Kidney (tissue), 14 donors: Measurements from ENCODE around the gene BAZ2A. TPM values are rescaled to one million over a fixed set of nuclear protein-coding genes. Genes with fewer than 3 reads are reported as not detected.

ENCODE experiments used
- DNase-seq, 5 donors: peaks; one replicate each; pipeline ENCODE4 v3.0.0-alpha.2; 2013 to 2020
- FAIRE-seq: peaks from 2 replicates; lab custom pipeline; 2012; peaks lifted over from hg19 to GRCh38; lab: Jason Lieb, UNC
- H3K27ac ChIP-seq, 2 donors: one replicate each; pipeline ENCODE4 v1.7.0; 2013; ENCODE audit warnings: low read depth in 2 of 2, low read length in 2 of 2, inconsistent platforms in 1 of 2
- H3K27me3 ChIP-seq: one replicate; pipeline ENCODE4 v1.7.1; 2013; ENCODE audit warnings: low read length, inconsistent platforms; ENCODE audit not compliant: control insufficient read depth, insufficient read depth
- H3K36me3 ChIP-seq, 3 donors: one replicate each; pipeline versions ENCODE4 v1.7.0 to v1.7.1; 2013; ENCODE audit warnings: low read length in 3 of 3, control low read depth in 1 of 3, inconsistent platforms in 1 of 3; ENCODE audit not compliant: insufficient read depth in 3 of 3, control insufficient read depth in 2 of 3
- H3K4me1 ChIP-seq, 3 donors: one replicate each; pipeline versions ENCODE4 v1.7.0 to v1.7.1; 2013; ENCODE audit warnings: low read length in 3 of 3, inconsistent platforms in 1 of 3, low read depth in 1 of 3; ENCODE audit not compliant: control insufficient read depth in 2 of 3, insufficient read depth in 2 of 3
- H3K4me3 ChIP-seq, 3 donors: one replicate each; pipeline versions ENCODE4 v1.7.0 to v1.8.1; 2013; ENCODE audit warnings: low read length in 3 of 3, control low read depth in 1 of 3, inconsistent platforms in 1 of 3
- H3K9ac ChIP-seq, 3 donors: one replicate each; pipeline versions ENCODE4 v1.7.0 to v1.7.1; 2013; ENCODE audit warnings: low read length in 3 of 3, control low read depth in 1 of 3, inconsistent platforms in 1 of 3
- H3K9me3 ChIP-seq, 3 donors: one replicate each; pipeline versions ENCODE4 v1.7.0 to v1.7.1; 2013; ENCODE audit warnings: low read length in 3 of 3, control low read depth in 1 of 3, inconsistent platforms in 1 of 3; ENCODE audit not compliant: control insufficient read depth in 2 of 3, insufficient read depth in 1 of 3
- intact Hi-C: fragments of 100-400 bp; cut with DNase I; formaldehyde crosslinking; loops from one replicate; pipeline ENCODE4 v1.11.1; 2022
- polyA plus RNA-seq: library from polyadenylated mRNA; stranded (reverse); fragments of 350-450 nt; fragmentation: Illumina TruSeq; extraction: RNeasy Lipid Tissue Mini Kit (QIAGEN cat#74804); gene quantifications from one replicate; pipeline ENCODE4 v1.2.3, GENCODE V29; 2014; ENCODE audit warnings: low read depth, low replicate concordance; ENCODE audit not compliant: insufficient read depth
- total RNA-seq: library from RNA; stranded (reverse); fragmentation: NEBNext Ultra II Directional; extraction: Animal tissue kit (Norgen Biotek cat#: 25700); gene quantifications from one replicate; pipeline ENCODE4 v1.2.1, GENCODE V29; 2021
- TF ChIP-seq, protein P1 (sequence below): IDR thresholded peaks from 3 replicates; pipeline ENCODE4 v1.5.1; 2012; ENCODE audit warnings: mild to moderate bottlenecking, moderate library complexity, borderline replicate concordance; ENCODE audit not compliant: insufficient read depth; ENCODE audit errors: extremely low read depth
- donor health status: control.
- donor health status: control.
- donor health status: control.
- donor health status: control.
- donor health status: control.
- donor health status: DM: yes; HTN: yes; CAD: no.
- donor health status: Normal renal cell carcinoma (clear cell type).

The BAZ2A gene
- total and polyA plus RNA-seq, 2 donors from 2014 or later, result 10.5 to 98.6 TPM

DNA sequence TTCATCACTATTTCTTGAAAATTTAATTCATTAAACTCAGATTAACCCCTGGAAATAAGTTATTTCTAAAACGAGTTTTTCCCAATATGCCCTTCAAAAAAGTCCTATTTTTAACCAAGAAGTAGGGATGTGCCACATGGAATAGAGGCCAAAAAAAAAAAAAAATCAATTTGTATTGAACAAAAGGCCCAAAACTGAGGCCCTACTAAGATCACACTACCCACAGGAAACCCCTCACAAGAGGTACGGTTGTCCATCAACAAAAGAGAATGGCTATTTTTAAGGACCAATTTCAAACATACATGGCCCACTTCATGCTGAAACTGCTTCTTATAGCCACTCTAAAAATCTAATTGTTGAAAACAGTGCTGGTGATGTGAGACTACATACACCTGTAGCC lies 7.5 kb upstream of the BAZ2A start:
- Histone ChIP-seq H3K27me3 (no peaks in the 10 kb centered on the region), H3K36me3 (peaks cover 16 to 34% (median 28%) of the 10 kb centered on the region in 3 donors), H3K27ac (no peak overlapping the region), H3K9ac (no peak overlapping the region), H3K4me1 (peaks cover 0 to 33% (median 17%) of the 10 kb centered on the region in 3 donors), H3K4me3 (no peak overlapping the region), H3K9me3 (no peaks in the 10 kb centered on the region)
- TF ChIP-seq, protein P1, sequence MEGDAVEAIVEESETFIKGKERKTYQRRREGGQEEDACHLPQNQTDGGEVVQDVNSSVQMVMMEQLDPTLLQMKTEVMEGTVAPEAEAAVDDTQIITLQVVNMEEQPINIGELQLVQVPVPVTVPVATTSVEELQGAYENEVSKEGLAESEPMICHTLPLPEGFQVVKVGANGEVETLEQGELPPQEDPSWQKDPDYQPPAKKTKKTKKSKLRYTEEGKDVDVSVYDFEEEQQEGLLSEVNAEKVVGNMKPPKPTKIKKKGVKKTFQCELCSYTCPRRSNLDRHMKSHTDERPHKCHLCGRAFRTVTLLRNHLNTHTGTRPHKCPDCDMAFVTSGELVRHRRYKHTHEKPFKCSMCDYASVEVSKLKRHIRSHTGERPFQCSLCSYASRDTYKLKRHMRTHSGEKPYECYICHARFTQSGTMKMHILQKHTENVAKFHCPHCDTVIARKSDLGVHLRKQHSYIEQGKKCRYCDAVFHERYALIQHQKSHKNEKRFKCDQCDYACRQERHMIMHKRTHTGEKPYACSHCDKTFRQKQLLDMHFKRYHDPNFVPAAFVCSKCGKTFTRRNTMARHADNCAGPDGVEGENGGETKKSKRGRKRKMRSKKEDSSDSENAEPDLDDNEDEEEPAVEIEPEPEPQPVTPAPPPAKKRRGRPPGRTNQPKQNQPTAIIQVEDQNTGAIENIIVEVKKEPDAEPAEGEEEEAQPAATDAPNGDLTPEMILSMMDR, result no peak
- FAIRE-seq, result no peak
- intact Hi-C loops, result no loop called here
- no peak for DNase-seq

GRCh38 chr12:56636675-56637540 lies 6.8 kb upstream of the BAZ2A start:
- Histone ChIP-seq H3K9ac (peak overlapping the region in 2 of 3 donors; percentile 75 to 89), H3K4me3 (peak overlapping the region; percentile 56 to 88 (median 76)), H3K4me1 (peaks cover 0 to 33% (median 20%) of the 10 kb centered on the region in 3 donors), H3K27ac (peak overlapping the region; percentile 89 to 97), H3K9me3 (no peaks in the 10 kb centered on the region), H3K36me3 (peaks cover 12 to 27% (median 22%) of the 10 kb centered on the region in 3 donors), H3K27me3 (no peaks in the 10 kb centered on the region)
- intact Hi-C loops, result no loop called here
- DNase-seq (peak; percentile 99 to 100 (median 99)), FAIRE-seq (peak; percentile 92)
- TF ChIP-seq, protein P1, result peak; percentile 65

DNA sequence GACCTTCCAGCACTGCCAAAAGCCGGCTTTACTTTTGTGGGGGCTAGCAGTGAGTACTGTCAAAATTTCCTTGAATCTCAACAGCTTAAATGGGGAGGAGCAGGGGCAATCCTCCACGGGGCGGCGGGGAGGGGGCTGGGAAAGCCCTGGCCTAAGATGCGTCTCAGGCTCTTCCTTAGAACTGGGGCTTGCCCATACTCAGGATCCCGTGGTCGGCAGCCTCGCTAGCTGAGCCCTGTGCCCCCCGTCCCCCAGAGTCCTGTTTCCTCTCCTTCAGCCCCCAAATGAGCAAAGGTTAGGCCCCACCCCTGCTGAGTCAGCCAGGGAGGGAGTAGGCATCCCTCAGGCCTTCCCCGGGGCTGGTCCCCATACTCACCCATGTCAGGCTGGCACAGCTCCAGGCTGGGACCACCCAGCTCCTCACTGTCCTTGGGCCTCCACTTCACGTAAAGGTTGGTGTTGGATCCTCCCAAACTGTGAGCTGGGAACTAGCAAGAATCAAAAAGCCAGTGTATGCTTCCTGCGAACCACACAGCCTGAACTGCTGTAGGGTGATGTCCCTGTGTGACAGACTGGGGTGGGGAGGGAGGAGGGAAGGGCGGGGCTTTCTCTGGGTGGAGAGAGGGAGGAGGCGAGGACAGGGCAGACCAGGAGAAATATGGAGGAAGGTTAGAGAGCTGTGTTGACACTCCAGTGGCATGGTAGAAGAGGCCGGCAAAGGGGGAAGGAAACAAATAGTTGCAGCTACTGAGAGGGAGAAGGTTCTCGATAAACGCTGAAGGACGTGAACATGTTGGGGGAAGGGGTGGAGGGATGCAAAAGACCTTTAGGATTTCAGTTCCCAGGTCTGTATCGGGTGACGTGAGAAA lies 5.9 kb upstream of the BAZ2A start:
- peak overlapping the region; percentile 75 to 89 (median 88) for H3K9ac ChIP-seq
- DNase-seq (peak; percentile 89 to 96 (median 92)), FAIRE-seq (no peak)
- H3K9me3 ChIP-seq, result no peaks in the 10 kb centered on the region
- H3K27me3 ChIP-seq, result no peaks in the 10 kb centered on the region
- H3K4me1 ChIP-seq, result peaks cover 0 to 36% (median 20%) of the 10 kb centered on the region in 3 donors
- intact Hi-C loops, result no loop called here
- TF ChIP-seq, protein P1, result peak; percentile 9
- peak overlapping the region; percentile 56 to 88 (median 76) for H3K4me3 ChIP-seq
- H3K36me3 ChIP-seq, result peaks cover 12 to 27% (median 18%) of the 10 kb centered on the region in 3 donors
- H3K27ac ChIP-seq, result peak overlapping the region; percentile 89 to 97
